MCF 10A (cell line): Measurements from ENCODE around the gene PAWR. TPM values are rescaled to one million over a fixed set of nuclear protein-coding genes. Genes with fewer than 3 reads are reported as not detected.
A peak's percentile ranks its signal among the peaks of the same experiment; 100 is the strongest.

Experiments
- BruUV-seq: library from RNA; stranded (reverse); fragments of 400-500 nt; replicated peaks from 2 replicates; lab custom pipeline; 2021; lab: Mats Ljungman, UMichigan
- CTCF ChIA-PET: fragments of 300-600 bp; sonication (Branson Sonifier 250); formaldehyde crosslinking; extraction: SDS; loops from one replicate; lab custom pipeline; 2021; ENCODE audit warnings: antibody characterized with exemption, inconsistent platforms; lab: Yijun Ruan, JAX
- POLR2A ChIA-PET: fragments of 300-600, 350-650 bp; sonication (Branson Sonifier 250); formaldehyde crosslinking; extraction: SDS; loops from one replicate; lab custom pipeline; 2020; ENCODE audit warnings: antibody characterized with exemption, inconsistent platforms; lab: Yijun Ruan, JAX
- DNase-seq: peaks from one replicate; pipeline ENCODE4 v3.0.0-alpha.2; 2018; ENCODE audit not compliant: unreplicated experiment
- H3K27ac Mint-ChIP-seq: one replicate; pipeline ENCODE4 v1.8.0; 2022; ENCODE audit warnings: mild to moderate bottlenecking, low read depth, mixed read lengths; ENCODE audit not compliant: unreplicated experiment
- H3K27me3 Mint-ChIP-seq: one replicate; pipeline ENCODE4 v1.8.0; 2022; ENCODE audit warnings: mixed read lengths; ENCODE audit not compliant: insufficient read depth, unreplicated experiment
- H3K36me3 Mint-ChIP-seq: one replicate; pipeline ENCODE4 v1.8.0; 2022; ENCODE audit warnings: mild to moderate bottlenecking, moderate library complexity, mixed read lengths; ENCODE audit not compliant: insufficient read depth, unreplicated experiment
- H3K4me1 Mint-ChIP-seq: one replicate; pipeline ENCODE4 v1.8.0; 2022; ENCODE audit warnings: mixed read lengths; ENCODE audit not compliant: insufficient read depth, unreplicated experiment
- H3K4me3 Mint-ChIP-seq: one replicate; pipeline ENCODE4 v1.8.0; 2022; ENCODE audit warnings: mild to moderate bottlenecking, moderate library complexity, mixed read lengths; ENCODE audit not compliant: unreplicated experiment
- H3K9me3 Mint-ChIP-seq: one replicate; pipeline ENCODE4 v1.8.0; 2022; ENCODE audit warnings: mixed read lengths; ENCODE audit not compliant: unreplicated experiment
- intact Hi-C: fragments of 100-400 bp; cut with micrococcal nuclease; formaldehyde crosslinking; loops from 2 replicates; pipeline ENCODE4 v1.14.1; 2022
- total RNA-seq: library from RNA; stranded (reverse); gene quantifications from 2 replicates; pipeline ENCODE4 v1.2.3, GENCODE V29; 2022
- TF ChIP-seq, protein P1 (sequence below): fragments of 200-600 bp; IDR thresholded peaks from one replicate; pipeline ENCODE4 v1.8.0; 2022; ENCODE audit warnings: antibody characterized with exemption, mild to moderate bottlenecking; ENCODE audit not compliant: unreplicated experiment

PAWR gene
- total RNA-seq, 1 experiment from 2014 or later, result 330 TPM

DNA sequence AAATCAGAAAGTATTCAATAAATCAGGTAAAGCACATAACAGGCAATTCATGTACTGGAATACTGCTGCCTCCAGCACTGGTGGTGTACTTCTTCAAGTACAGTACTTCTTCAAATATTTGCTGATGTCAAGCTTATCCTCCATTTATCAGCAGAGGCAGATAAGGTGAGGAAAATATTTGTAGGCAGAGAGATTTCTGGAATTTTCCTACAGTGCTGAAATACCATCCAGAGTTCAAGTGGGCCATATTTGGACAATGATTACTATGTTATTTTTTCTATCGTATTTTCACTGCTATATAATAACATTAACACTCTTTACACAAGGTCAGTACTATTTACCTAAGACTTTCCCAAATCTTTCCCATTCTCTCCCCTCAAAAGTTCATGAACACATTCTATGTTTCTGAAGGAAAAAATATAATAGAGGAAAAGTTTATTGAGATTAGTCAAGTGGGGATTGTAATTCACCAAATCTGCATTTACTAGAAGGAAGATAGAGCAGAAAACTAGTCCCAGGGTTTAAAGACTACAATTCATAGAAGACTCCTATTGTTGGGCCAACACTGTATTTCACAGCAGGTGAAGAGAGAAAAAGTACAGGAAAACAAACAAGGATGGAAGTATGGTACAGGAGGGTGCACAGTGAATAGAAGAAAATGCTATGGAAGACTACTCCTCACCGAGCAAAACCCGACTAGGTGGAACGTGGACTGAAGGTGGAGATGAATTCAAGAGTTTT is 141.1 kb downstream of the PAWR start:
- no peak for DNase-seq
- intact Hi-C loops, result loop anchor here (5.0 kb wide), 1 partner anchor 142 kb away; no protein-coding TSS in a partner anchor
- Mint-ChIP-seq H3K27me3 (no peaks in the 10 kb centered on the region), H3K27ac (peak overlapping the region; percentile 44), H3K36me3 (peaks cover 14% of the 10 kb centered on the region), H3K4me1 (peaks cover 49% of the 10 kb centered on the region), H3K4me3 (no peak overlapping the region), H3K9me3 (peaks cover 8% of the 10 kb centered on the region)
- TF ChIP-seq, protein P1, sequence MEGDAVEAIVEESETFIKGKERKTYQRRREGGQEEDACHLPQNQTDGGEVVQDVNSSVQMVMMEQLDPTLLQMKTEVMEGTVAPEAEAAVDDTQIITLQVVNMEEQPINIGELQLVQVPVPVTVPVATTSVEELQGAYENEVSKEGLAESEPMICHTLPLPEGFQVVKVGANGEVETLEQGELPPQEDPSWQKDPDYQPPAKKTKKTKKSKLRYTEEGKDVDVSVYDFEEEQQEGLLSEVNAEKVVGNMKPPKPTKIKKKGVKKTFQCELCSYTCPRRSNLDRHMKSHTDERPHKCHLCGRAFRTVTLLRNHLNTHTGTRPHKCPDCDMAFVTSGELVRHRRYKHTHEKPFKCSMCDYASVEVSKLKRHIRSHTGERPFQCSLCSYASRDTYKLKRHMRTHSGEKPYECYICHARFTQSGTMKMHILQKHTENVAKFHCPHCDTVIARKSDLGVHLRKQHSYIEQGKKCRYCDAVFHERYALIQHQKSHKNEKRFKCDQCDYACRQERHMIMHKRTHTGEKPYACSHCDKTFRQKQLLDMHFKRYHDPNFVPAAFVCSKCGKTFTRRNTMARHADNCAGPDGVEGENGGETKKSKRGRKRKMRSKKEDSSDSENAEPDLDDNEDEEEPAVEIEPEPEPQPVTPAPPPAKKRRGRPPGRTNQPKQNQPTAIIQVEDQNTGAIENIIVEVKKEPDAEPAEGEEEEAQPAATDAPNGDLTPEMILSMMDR, result no peak
- TSS peak; percentile 4 for BruUV-seq
- ChIA-PET CTCF (interaction anchor here (0.9 to 5.0 kb wide), 5 partner anchors 32 to 187 kb away, joined by 4 to 43 read pairs (median 12); no protein-coding TSS in a partner anchor), POLR2A (interaction anchor here (1.3 to 3.4 kb wide), 2 partner anchors 73 to 140 kb away, joined by 4 to 100 read pairs; partner anchors contain the start of gene PAWR)

DNA sequence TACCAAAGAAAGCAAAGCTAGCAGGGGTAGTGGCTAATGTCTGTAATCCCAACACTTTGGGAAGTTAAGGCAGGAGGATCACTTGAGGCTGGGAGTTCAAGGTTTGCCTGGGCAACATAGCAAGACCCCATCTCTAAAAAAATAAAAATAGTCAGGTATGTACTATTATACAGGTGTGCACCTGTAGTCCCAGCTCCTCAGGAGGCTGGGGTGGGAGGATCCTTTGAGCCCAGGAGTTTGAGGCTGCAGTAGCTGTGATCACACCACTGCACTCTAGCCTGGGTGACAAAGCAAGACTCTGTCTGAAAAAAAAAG is 142.2 kb downstream of the PAWR start:
- Mint-ChIP-seq H3K27me3 (no peaks in the 10 kb centered on the region), H3K4me3 (peak overlapping the region; percentile 51), H3K36me3 (peaks cover 14% of the 10 kb centered on the region), H3K9me3 (peaks cover 8% of the 10 kb centered on the region), H3K4me1 (peaks cover 60% of the 10 kb centered on the region), H3K27ac (peak overlapping the region; percentile 44)
- POLR2A ChIA-PET, result interaction anchor here (0.6 to 3.4 kb wide), 8 partner anchors 11 to 376 kb away, joined by 3 to 100 read pairs (median 7); partner anchors contain the start of gene PAWR
- no TSS peak for BruUV-seq
- CTCF ChIA-PET, result interaction anchor here (0.6 to 5.0 kb wide), 16 partner anchors 11 to 1592 kb away, joined by 3 to 43 read pairs (median 4); partner anchors contain the start of gene PAWR
- DNase-seq, result no peak
- intact Hi-C loops, result loop anchor here (5.0 kb wide), 1 partner anchor 141 kb away; no protein-coding TSS in a partner anchor
- TF ChIP-seq, protein P1, result no peak

DNA sequence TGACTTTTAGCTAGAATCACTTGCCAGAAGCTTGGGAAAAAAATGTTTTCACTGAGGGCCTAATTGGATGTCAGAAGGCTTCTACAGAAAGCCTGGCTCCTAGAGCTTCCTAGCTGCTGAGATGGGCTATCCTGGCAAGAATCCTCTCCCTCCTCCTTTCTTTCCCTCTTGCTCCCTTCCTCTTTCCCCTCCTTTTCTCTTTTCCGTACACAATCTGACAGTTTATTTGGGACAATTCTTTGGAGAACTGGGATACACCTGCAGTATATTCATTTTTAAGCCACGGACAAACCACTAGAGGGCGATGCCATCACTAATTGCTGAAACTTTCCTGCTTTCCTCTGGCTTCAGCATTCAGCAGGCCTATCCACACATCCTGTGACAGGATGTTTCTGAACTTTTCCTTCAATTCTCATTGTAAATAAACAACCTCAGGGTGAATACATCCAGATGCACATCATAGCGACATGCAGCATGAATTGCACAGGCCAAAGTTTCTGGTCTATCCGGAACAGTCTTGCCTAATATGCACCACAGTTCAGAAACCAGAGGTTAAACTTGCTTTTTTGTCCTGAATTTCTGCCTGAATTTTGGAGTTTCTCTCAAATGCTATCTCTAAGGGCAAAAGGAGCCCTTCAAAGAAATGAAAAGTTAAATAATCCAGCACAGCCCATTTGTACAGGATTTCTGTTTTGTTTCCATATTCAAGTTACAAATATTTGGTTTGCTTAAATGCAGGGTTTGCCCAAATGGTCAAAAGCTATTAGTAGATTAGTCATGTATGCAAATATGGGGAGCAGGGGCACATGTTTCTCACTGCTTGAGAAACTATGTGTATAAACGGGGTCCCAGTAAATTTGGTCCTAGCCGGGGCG is 142.8 kb downstream of the PAWR start:
- Mint-ChIP-seq H3K4me3 (peak overlapping the region; percentile 51), H3K36me3 (peaks cover 13% of the 10 kb centered on the region), H3K27me3 (no peaks in the 10 kb centered on the region), H3K9me3 (peaks cover 8% of the 10 kb centered on the region), H3K4me1 (peaks cover 66% of the 10 kb centered on the region), H3K27ac (peak overlapping the region; percentile 44)
- intact Hi-C loops, result loop anchor here (1.0 to 5.0 kb wide), 6 partner anchors 87 to 191 kb away; partner anchors contain the start of gene PAWR
- ChIA-PET CTCF (interaction anchor here (0.5 to 5.0 kb wide), 37 partner anchors 9 to 1592 kb away, joined by 3 to 43 read pairs (median 3); partner anchors contain the start of gene PAWR), POLR2A (interaction anchor here (0.6 to 3.4 kb wide), 24 partner anchors 10 to 1288 kb away, joined by 3 to 100 read pairs (median 4); partner anchors contain the start of gene PAWR)
- BruUV-seq, result TSS peak; percentile 44
- TF ChIP-seq, protein P1, result peak; percentile 63
- DNase-seq, result peak; percentile 79
